Measurements from ENCODE around the gene ADRM1.

ADRM1 gene

DNA sequence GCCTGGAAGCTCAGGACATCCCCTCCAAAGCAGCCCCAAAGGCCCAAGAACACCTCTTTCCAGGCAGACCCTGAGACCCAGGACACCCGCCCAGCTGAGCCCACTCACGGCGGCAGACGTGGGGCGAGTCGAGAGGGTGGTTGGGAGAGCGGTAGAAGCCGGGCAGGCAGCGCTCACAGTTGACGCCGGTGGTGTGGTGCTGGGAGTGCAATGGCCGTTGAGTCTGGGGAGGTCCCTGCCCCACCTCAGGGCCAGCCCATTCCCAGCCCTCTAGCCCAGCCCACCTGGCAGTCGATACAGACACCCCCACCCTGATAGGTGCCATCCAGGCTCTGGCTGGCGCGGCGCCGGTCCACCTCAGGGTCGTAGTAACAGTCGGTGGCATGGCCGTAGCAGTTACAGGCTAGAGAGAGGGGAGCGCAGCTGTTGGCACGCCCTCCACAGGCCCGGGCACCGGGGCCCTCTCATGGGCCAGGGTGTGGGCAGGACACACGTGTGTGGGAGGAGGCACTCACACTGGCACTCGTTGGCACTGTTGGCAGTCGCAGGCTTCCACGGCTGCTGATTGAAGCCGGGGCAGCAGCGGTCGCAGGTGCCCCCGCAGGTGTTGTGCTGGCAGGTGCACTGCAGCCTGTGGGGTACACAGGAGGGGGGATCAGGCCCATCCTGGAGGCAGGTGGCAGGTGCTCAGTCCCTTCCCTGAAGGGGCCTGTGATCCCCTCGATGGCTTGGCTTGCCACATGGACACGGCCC is 43.8 kb downstream of the ADRM1 start:
- TF ChIP-seq GATA1 (IDR thresholded peaks at IDR 0.05; ENCODE audit: low read depth, low read length) (no peak), POLR2A (IDR thresholded peaks at IDR 0.05; ENCODE audit: low read length) (no peak)
- DNase-seq = no peak

DNA sequence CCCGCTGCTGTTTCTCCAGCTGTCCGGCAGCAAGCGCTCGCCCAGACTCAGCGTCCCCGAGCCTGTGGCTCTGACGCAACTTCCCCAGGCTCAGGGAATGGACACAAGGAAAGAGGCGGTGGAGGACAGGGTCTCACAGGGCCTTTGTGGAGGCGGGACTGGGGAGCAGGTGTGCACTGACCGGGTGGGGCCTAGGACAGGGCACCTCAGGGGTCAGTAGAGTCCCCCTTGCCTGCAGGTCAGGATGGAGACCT is 44.3 kb downstream of the ADRM1 start:
- no peak for DNase-seq
- TF ChIP-seq GATA1 (IDR thresholded peaks at IDR 0.05; ENCODE audit: low read depth, low read length) (no peak), POLR2A (IDR thresholded peaks at IDR 0.05; ENCODE audit: low read length) (no peak)

DNA sequence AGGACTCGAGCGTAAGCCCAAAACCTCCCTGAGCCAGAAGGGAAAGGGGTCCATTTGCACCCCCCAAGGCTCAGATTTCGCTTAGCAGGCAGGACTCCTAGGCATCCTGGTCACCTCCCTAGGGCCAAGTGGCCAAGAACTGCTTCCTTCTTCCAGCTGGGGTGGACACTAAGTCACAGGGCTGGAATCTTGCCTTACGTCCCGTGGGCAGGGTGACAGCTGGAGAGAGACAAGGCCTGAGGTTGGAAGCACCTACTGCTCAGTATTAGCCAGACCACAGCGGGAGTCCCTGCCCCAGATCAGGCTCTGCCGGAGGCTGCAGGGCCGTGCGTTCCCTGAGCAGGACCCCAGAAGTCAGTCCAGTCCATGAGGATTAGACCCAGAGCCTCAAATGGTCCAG is 44.6 kb downstream of the ADRM1 start:
- no peak for TF ChIP-seq GATA1 (IDR thresholded peaks at IDR 0.05; ENCODE audit: low read depth, low read length)
- TF ChIP-seq POLR2A (IDR thresholded peaks at IDR 0.05; ENCODE audit: low read length) = no peak
- DNase-seq = no peak

DNA sequence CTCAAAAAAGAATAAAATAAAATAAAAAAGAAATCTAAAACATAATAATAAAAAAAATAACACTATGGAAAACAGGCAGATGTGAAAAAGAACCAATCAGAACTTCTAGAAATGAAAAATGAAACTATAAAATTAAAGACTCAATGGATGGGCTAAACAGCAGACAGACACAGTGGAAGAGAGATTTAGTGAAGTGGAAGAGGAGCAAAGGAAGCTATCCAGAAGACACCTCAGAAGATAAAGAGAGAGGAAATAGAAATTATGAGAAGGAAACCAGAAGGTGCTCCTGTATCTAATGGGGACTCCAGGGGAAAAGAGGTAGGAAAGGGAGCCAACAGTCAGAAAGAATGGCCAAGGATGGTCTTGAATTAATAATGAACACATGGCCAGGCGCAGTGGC is 45.8 kb downstream of the ADRM1 start:
- no peak for TF ChIP-seq GATA1 (IDR thresholded peaks at IDR 0.05; ENCODE audit: low read depth, low read length)

DNA sequence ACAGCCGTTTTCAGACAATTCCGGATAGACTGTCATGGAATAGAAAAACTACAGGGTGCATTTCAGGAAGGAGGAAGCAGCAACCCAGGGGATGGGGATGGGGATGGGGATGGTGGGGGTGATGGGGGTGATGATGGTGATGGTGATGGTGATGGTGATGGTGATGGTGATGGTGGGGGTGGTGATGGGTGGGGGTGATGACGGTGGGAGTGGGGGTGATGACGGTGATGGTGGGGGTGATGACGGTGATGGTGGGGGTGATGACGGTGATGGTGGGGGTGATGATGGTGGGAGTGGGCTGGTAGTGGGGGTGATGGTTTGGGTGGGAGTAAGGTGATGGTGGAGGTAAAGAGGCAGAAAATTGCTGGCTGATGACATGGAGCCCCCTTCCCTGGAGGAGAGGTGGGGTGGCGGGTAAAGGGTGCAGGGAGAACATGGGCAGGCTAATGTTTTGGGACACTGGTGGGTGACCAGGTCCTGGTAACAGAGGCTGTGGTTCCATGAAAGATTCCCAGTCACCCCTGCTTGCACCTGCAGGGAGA is 46.8 kb downstream of the ADRM1 start:
- TF ChIP-seq POLR2A (IDR thresholded peaks at IDR 0.05; ENCODE audit: low read length) = no peak
- no peak for TF ChIP-seq GATA1 (IDR thresholded peaks at IDR 0.05; ENCODE audit: low read depth, low read length)
- no peak for DNase-seq

More for the DNA sequence above, 45.8 kb downstream of the ADRM1 start:
- no peak for DNase-seq

DNA sequence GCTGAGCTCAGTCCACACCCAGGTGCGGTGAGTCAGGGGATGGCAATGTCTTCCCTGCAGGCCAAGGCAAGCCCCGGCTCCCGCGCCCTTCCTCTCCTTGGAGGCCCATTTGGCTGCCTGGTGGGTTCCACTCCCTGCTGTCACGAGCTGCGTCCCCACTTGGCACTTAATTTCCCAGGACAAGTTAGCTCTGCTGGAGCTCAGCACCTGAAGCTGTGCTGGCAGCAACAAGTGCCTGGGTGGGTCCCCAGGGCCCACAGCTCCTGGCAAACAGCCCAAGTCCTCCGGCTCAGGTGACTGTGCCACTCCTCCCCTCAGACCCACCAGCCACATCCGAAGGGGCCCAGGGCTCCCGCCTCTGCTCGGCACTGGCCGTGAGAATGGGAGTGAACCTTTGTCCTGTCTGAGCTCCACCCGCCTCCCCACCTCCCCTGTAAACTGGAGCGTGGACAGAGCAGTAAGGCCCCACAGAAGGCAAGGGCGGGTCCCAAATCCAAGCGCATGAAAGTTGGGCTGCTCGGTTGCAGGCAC is 47.4 kb downstream of the ADRM1 start:
- TF ChIP-seq POLR2A (IDR thresholded peaks at IDR 0.05; ENCODE audit: low read length) (no peak), GATA1 (IDR thresholded peaks at IDR 0.05; ENCODE audit: low read depth, low read length) (no peak)

DNA sequence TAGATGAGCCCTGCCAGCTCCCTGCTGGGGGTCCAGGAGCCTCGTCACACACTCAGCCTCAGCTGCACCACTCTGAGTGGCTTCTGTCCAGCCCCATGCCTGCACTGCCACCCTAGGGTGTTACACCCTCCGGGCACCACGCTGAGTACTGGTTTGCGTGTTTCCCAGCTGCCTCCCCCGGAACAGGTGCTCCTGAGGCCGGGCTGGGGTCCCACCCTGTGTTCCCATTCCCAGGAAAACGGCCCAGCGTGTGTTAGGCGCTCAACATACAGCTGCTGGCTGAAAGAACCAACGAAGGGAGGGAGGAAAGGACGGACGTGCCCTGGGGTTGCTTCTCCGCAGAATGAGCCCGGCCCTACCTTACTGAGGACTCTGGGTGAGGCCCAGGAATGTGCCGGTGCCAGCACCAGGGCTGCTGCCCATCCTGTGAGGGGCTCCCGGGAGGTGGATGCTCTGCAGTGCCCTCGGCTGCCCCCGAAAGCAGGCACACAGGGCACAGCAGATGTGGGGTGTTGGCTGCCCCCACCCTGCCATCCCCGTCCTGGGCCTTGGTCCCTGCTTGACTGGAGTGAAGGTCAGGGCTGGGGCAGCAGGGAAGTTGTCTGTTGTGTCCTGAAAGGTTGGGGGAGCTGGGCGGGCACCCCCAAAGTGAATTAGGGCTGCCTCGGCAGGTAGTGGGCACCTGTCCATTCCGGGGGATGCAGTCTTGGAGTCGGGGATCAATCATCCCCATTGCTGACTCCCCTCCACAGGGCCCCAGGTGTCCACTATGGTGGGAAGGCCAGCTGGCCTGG is 48.0 kb downstream of the ADRM1 start:
- TF ChIP-seq GATA1 (IDR thresholded peaks at IDR 0.05; ENCODE audit: low read depth, low read length) (no peak), POLR2A (IDR thresholded peaks at IDR 0.05; ENCODE audit: low read length) (no peak)
- no peak for DNase-seq

More for the DNA sequence above, 47.4 kb downstream of the ADRM1 start:
- DNase-seq = no peak

DNA sequence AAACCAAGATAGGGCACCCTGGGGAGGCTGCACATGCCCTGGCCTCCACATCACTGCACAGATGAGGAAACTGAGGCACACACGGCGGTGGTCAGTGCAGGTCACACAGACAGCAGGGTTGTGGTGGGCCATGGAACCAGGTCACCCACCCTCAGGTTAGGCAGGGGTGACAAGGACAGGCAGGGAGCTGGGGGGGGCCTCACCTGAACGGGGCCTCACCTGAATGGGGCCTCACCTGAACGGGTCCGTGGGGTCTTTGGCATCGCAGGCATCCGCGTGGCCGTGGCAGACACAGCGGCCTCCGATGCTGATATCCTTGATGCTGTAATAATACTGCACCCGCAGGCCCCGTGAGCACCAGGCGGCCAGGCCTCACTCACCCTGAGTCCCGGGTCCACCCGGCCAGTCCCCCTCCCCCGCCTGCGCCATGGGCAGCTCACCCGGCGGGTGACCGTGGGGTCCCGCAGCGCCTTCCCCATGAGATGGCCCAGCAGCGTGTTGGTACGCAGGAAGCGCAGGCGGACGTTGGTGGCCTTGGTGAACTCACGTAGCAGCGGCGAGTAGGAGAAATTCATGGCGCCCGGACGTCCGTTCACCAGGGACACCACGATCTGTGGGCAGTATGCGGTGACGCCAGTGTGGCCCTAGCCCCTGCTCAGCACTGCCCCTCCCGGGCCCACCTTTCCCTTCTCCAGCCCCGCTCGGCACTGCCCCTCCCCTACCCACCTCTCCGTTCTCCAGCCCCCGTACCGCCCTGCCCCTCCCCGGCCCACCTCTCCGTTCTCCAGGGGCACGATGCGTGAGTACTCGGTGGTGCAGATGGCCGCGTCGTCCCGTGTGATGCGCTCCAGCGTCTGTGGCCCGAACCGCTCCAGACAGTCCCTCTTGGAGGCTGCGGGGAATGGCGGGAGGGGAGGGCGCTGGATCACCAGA is 48.9 kb downstream of the ADRM1 start:
- TF ChIP-seq GATA1 (IDR thresholded peaks at IDR 0.05; ENCODE audit: low read depth, low read length) = no peak
- no peak for TF ChIP-seq POLR2A (IDR thresholded peaks at IDR 0.05; ENCODE audit: low read length)
- DNase-seq = no peak

DNA sequence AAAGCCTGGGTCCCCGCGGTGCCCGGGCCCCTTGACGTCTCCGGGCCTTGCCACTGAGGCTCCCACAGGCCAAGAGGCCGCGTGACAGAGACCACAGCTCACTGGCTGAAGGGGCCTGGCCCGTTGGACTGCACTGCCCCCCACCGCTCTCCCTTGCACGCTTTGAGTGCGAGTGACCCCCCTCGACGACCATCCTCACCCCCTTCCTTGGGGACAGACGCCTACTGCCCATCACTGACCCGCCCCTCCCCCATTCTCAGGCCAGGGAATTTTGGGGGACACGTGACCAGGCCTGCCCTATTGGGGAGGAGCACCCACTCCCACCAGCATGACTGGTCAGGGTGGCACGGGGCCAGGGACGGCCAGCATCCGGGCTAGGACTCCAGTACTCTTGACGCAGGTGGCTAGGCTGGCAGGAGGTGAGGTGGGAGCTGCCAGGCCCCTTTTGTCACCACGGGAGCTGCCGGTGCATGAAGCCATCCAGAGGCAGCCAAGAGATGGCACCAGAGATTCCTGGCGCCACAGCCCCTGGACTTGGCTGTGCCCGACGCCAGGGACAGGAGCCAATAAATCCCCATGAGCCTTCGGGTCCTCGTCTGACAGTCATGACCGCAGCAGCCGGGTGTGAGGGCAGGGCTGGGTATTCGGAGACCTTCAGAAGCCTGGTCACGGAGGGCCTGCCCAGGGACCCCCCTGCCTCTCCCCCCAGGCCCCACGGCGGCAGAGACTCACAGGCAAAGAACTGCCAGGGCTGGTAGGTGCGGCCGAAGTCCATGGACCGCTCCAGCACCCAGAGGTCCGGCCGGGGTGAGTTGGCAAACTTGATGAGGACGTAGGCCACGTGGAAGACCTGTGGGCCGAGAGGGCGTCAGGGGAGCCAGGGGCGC is 49.8 kb downstream of the ADRM1 start:
- TF ChIP-seq POLR2A (IDR thresholded peaks at IDR 0.05; ENCODE audit: low read length) = no peak
- no peak for TF ChIP-seq GATA1 (IDR thresholded peaks at IDR 0.05; ENCODE audit: low read depth, low read length)
- no peak for DNase-seq

DNA sequence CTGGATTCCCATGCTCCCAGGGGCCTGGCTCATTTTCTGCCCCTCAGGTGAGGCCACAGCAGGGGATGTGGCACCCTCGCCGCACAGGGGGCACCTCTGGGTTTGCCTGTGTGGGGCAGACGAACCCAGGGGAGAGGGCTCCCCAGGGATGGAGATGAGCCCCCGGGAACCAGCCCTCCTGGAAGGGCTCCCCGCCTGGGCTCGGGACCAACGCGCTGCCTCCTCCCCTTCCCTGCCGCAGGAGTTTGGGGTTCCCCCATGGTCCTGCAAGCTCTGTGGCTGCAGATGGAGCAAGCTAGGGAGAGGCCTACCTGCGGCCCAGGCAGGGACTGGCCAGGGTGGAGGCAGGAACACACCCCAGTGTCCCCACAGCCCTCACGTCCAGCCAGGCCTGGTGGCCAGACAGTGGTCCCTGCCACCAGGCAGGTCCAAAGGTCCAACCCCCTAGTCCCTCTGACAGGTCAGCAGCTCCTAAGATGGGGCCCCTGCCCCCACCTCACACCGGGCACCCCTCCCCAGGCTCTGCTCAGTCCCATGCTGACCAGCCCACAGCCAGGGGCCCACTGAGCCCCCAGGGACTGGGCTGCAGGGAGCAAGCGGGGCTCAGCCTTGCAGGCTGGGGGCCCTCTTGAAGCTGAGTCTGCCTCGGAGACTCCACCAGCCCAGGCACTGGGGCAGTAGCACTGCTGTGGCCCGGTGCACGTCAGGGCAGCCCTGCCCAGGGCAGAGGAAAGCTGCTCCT is 50.7 kb downstream of the ADRM1 start:
- no peak for TF ChIP-seq POLR2A (IDR thresholded peaks at IDR 0.05; ENCODE audit: low read length)
- TF ChIP-seq GATA1 (IDR thresholded peaks at IDR 0.05; ENCODE audit: low read depth, low read length) = no peak
- DNase-seq = no peak

DNA sequence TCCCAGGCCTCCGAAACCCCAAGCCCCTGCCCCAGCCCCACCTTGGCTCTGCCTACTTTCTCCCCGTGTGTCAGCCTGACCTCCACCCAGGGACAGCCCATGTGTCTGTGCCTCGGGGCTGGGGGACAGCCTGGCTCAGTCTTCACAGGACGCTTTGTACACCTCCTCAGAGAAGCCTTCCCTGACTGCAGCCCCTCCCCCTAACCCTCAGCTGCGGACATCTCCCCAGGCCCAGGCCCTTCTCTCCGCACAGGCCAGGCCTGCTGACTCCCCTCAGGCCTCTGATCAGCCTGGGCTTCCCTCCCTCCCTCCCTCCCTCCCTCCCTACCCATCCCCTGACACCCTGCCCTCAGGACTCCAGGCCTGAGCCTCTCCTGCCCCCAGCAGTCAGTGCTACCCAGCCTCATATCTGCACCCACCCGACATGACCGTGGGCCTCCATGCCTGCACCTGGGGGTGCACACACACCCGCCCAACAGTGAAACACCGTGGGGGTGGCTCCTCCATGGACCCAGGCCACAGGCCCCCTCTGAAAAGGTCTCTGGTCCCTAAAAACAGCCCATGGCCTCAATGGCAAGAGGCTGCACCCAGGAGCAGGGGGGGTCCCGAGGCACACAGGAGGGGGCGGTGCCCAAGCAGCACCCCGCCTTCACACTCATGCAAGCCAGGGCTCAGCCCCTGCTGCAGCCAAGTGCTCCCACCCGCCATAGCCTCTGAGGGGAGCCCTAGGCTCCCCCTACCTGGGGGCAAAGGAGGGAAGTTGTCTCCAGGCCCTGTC is 51.4 kb downstream of the ADRM1 start:
- DNase-seq = no peak
- TF ChIP-seq POLR2A (IDR thresholded peaks at IDR 0.05; ENCODE audit: low read length) (no peak), GATA1 (IDR thresholded peaks at IDR 0.05; ENCODE audit: low read depth, low read length) (no peak)
